OCI-LY7 (cell line): ENCODE results near the gene GPR132. TPM values are rescaled to one million over a fixed set of nuclear protein-coding genes. Genes with fewer than 3 reads are reported as not detected.

ENCODE experiments used
- BruUV-seq: library from RNA; stranded (reverse); fragments of 400-500 nt; replicated peaks from 2 replicates; lab custom pipeline; 2021; lab: Mats Ljungman, UMichigan
- CTCF ChIA-PET: fragments of 300-600 bp; sonication (Branson Sonifier 250); formaldehyde crosslinking; loops from one replicate; lab custom pipeline; 2022; ENCODE audit warnings: antibody characterized with exemption; ENCODE audit not compliant: unreplicated experiment; lab: Charles Lee
- POLR2A ChIA-PET: fragments of 300-600 bp; sonication (Branson Sonifier 250); formaldehyde crosslinking; loops from one replicate; lab custom pipeline; 2022; ENCODE audit warnings: antibody characterized with exemption; lab: Charles Lee
- DNase-seq: peaks from one replicate; pipeline ENCODE4 v3.0.0-alpha.2; 2015; ENCODE audit warnings: low spot score
- H2AFZ ChIP-seq: fragments of 200-600 bp; sonication (generic), shearing (Covaris generic); 2 replicates; pipeline ENCODE4 v1.6.1; 2014; ENCODE audit warnings: mild to moderate bottlenecking, antibody characterized with exemption, low read length, moderate library complexity
- H3K27ac ChIP-seq: fragments of 200-600 bp; sonication (generic); 2 replicates; pipeline ENCODE4 v1.5.1; 2014; ENCODE audit warnings: mixed run types, low read depth, mild to moderate bottlenecking, moderate library complexity, low read length, inconsistent platforms; ENCODE audit not compliant: poor library complexity, severe bottlenecking
- H3K36me3 ChIP-seq: fragments of 200-600 bp; sonication (generic); 2 replicates; pipeline ENCODE4 v1.6.1; 2014; ENCODE audit warnings: mild to moderate bottlenecking, antibody characterized with exemption, low read length, moderate library complexity, mixed read lengths; ENCODE audit not compliant: insufficient read depth
- H3K4me1 ChIP-seq: fragments of 200-600 bp; sonication (generic); 2 replicates; pipeline ENCODE4 v1.5.1; 2014; ENCODE audit warnings: mild to moderate bottlenecking, low read length; ENCODE audit not compliant: insufficient read depth, poor library complexity, severe bottlenecking
- H3K4me2 ChIP-seq: fragments of 200-600 bp; sonication (generic); 2 replicates; pipeline ENCODE4 v1.6.1; 2014; ENCODE audit warnings: mild to moderate bottlenecking, low read length
- H3K4me3 ChIP-seq: fragments of 200-600 bp; sonication (generic); 2 replicates; pipeline ENCODE4 v1.5.1; 2014; ENCODE audit warnings: mild to moderate bottlenecking, low read depth, low read length; ENCODE audit not compliant: poor library complexity, severe bottlenecking
- H3K79me2 ChIP-seq: fragments of 200-600 bp; sonication (generic); 2 replicates; pipeline ENCODE4 v1.6.1; 2016; ENCODE audit warnings: low read depth, mild to moderate bottlenecking, low read length, moderate library complexity, mixed read lengths; ENCODE audit not compliant: insufficient read depth
- H3K9me2 ChIP-seq: fragments of 200-600 bp; sonication (generic); 2 replicates; pipeline ENCODE4 v1.6.1; 2016; ENCODE audit warnings: mild to moderate bottlenecking, low read length, mixed read lengths; ENCODE audit not compliant: insufficient read depth
- H3K9me3 ChIP-seq: fragments of 200-600 bp; sonication (generic); 2 replicates; pipeline ENCODE4 v1.6.1; 2014; ENCODE audit warnings: mild to moderate bottlenecking, mixed run types, low read length, mixed read lengths
- H4K20me1 ChIP-seq: fragments of 200-600 bp; sonication (generic); 2 replicates; pipeline ENCODE4 v1.6.1; 2014; ENCODE audit warnings: mild to moderate bottlenecking, antibody characterized with exemption, low read length, moderate library complexity, mixed read lengths; ENCODE audit not compliant: insufficient read depth
- EZH2phosphoT487 ChIP-seq: fragments of 200-600 bp; sonication (generic); IDR thresholded peaks from 2 replicates; pipeline ENCODE4 v1.6.1; 2018; ENCODE audit warnings: low read depth, borderline replicate concordance, mild to moderate bottlenecking, mixed run types, antibody characterized with exemption, low read length, moderate library complexity, mixed read lengths
- intact Hi-C: fragments of 100-400 bp; cut with micrococcal nuclease; formaldehyde crosslinking; loops from one replicate; pipeline ENCODE4 v1.10.0; 2022; ENCODE audit not compliant: unreplicated experiment
- total RNA-seq, 2 experiments: library from RNA; depleted of rRNA in 1 of 2; stranded (reverse); fragments of >200 nt in 1 of 2; shearing (Covaris generic) in 1 of 2; gene quantifications; 2 replicates each; pipeline ENCODE4 v1.2.3, GENCODE V29; 2014 to 2022
- TF ChIP-seq, protein P1 (sequence below): fragments of 200-600 bp; sonication (generic); conservative IDR thresholded peaks from 2 replicates; pipeline ENCODE4 v1.5.1; 2014; ENCODE audit warnings: mild to moderate bottlenecking, antibody characterized with exemption, low read length, moderate library complexity, mixed read lengths

GPR132 gene
- total RNA-seq, 2 experiments from 2014 or later, result 1.0 to 3.0 TPM

DNA sequence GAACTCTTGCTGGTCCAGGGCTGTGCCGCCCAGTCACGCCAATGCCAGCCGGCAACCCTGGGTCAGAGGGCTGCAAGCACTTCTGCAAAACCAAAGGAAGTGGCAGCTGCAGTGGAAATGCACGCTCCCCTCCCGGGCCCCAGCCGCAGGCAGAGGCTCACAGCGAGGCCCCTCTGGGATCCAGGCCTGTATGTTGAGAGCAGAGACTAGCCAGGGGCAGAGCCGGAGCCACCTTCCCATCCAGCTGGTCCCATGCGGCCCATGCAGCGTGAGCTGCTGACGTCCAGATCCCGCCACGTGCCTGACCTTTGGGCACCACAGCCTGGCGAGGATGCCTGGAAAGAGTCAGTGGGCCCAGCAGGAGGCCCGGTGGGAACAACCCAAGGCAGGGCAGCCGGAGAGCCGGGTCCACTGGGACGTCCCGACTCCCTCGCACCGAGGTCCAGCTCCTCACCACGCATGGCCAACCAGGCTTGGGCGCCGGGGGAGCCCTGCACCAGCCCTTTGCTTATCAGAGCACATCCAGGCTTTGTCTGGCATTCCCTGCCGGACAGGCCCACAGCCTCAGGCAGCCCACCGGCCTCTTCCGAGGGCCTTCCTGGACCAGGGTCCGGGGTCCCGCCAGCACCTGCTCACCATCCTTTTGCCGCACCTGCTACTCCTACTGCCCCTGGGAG is 4.3 kb downstream of the GPR132 start:
- peak; percentile 69 for DNase-seq
- no peaks in the 10 kb centered on the region for H3K79me2 ChIP-seq
- POLR2A ChIA-PET, result no interaction called here
- peaks cover 38% of the 10 kb centered on the region for H3K4me1 ChIP-seq
- H3K9me3 ChIP-seq, result no peaks in the 10 kb centered on the region
- peak overlapping the region; percentile 63 for H2AFZ ChIP-seq
- TF ChIP-seq, protein P1, sequence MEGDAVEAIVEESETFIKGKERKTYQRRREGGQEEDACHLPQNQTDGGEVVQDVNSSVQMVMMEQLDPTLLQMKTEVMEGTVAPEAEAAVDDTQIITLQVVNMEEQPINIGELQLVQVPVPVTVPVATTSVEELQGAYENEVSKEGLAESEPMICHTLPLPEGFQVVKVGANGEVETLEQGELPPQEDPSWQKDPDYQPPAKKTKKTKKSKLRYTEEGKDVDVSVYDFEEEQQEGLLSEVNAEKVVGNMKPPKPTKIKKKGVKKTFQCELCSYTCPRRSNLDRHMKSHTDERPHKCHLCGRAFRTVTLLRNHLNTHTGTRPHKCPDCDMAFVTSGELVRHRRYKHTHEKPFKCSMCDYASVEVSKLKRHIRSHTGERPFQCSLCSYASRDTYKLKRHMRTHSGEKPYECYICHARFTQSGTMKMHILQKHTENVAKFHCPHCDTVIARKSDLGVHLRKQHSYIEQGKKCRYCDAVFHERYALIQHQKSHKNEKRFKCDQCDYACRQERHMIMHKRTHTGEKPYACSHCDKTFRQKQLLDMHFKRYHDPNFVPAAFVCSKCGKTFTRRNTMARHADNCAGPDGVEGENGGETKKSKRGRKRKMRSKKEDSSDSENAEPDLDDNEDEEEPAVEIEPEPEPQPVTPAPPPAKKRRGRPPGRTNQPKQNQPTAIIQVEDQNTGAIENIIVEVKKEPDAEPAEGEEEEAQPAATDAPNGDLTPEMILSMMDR, result no peak
- no peak for TF ChIP-seq EZH2phosphoT487
- no peaks in the 10 kb centered on the region for H3K9me2 ChIP-seq
- no peak overlapping the region for H3K4me3 ChIP-seq
- intact Hi-C loops, result no loop called here
- no peaks in the 10 kb centered on the region for H4K20me1 ChIP-seq
- no peak overlapping the region for H3K27ac ChIP-seq
- no peaks in the 10 kb centered on the region for H3K36me3 ChIP-seq
- no TSS peak for BruUV-seq
- peak overlapping the region; percentile 58 for H3K4me2 ChIP-seq
- CTCF ChIA-PET, result no interaction called here

DNA sequence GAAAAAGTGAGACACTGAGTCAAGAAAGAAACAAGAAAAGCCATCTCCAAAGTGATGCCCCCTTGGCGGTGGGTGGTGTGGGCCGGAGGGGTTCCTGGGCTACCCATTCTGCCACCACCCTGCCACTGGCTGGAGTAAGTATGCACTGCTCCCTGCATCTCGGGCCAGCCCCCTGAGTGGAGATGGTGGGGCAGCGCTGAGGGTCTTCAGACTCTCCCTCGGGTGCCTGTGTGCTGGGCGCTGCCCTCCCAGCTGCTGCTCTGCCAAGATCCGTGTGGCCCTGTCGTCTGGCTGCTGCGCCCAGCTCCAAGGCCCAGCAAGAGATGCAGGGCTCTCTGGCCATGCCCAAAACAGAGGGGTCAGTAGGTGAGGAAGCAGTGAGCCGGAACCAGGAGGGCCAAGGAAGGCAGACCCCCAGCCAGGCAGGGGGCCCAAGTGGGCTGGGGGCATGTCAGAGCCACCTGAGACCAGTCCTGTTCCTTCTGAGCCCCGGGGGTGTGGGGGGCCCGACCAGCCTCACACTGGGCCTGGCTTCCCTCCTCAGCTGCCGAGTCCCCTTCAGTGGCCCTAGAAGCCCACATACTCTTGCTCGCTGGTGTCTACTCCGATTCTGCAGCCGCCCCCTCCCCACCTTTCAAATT is 5.2 kb downstream of the GPR132 start:
- BruUV-seq, result no TSS peak
- Histone ChIP-seq H3K79me2 (no peaks in the 10 kb centered on the region), H3K27ac (no peak overlapping the region), H3K4me1 (peaks cover 30% of the 10 kb centered on the region), H2AFZ (peak overlapping the region; percentile 63), H3K9me3 (no peaks in the 10 kb centered on the region), H3K9me2 (no peaks in the 10 kb centered on the region), H3K36me3 (no peaks in the 10 kb centered on the region), H3K4me2 (peak overlapping the region; percentile 58; the same call in 1 of the 2 replicates), H3K4me3 (no peak overlapping the region), H4K20me1 (no peaks in the 10 kb centered on the region)
- DNase-seq, result no peak
- intact Hi-C loops, result no loop called here
- ChIA-PET POLR2A (no interaction called here), CTCF (no interaction called here)
- TF ChIP-seq, protein P1, result no peak
- TF ChIP-seq EZH2phosphoT487, result no peak
